ENCODE measurements around the gene RUSF1. TPM values are rescaled to one million over a fixed set of nuclear protein-coding genes. Genes with fewer than 3 reads are reported as not detected.
"Not testable (repeated sequence)": the region's sequence is repeated elsewhere in the genome, so short reads cannot be mapped to it uniquely, and the experiment has no call there.

RUSF1 gene
- total and polyA plus RNA-seq, 4 donors, result 21.8 to 73.1 (median 49.5) TPM

DNA sequence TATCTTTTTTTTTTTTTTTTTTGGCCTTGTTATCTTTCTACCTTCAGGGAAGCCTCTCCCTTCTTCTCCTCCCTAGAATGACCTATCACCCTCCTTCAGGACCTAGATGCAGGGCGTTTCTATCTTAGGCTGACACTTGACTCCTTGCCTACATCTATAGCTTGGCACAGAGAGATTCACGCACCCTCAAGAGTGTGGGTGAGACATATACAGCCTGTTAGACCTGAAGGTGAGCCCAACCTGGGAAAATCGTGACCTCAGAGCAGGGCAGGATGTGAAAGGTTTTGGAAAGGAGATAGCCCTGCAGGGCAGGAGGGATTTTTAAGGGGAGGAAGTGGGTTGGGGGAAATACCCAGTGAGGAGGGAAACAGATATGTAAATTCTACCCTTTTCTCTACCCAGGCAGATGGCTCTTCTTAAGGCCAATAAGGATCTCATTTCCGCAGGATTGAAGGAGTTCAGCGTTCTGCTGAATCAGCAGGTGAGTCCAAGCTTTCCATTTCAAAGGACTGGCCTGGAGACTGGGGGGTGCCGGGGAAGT, 19.6 kb upstream of the RUSF1 start, which contains the start of gene AHSP (continued):
- TF ChIP-seq, protein P1, sequence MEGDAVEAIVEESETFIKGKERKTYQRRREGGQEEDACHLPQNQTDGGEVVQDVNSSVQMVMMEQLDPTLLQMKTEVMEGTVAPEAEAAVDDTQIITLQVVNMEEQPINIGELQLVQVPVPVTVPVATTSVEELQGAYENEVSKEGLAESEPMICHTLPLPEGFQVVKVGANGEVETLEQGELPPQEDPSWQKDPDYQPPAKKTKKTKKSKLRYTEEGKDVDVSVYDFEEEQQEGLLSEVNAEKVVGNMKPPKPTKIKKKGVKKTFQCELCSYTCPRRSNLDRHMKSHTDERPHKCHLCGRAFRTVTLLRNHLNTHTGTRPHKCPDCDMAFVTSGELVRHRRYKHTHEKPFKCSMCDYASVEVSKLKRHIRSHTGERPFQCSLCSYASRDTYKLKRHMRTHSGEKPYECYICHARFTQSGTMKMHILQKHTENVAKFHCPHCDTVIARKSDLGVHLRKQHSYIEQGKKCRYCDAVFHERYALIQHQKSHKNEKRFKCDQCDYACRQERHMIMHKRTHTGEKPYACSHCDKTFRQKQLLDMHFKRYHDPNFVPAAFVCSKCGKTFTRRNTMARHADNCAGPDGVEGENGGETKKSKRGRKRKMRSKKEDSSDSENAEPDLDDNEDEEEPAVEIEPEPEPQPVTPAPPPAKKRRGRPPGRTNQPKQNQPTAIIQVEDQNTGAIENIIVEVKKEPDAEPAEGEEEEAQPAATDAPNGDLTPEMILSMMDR (IDR thresholded peaks at IDR 0.05; ENCODE audit: low read depth, low read length, missing input control), result no peak
- TF ChIP-seq EGR1 (IDR thresholded peaks at IDR 0.05; ENCODE audit: low read depth in 2 of 2) (no peak), GABPA (IDR thresholded peaks at IDR 0.05 in 1 of 2, conservative IDR thresholded peaks at IDR 0.05 in 1 of 2) (no peak), RXRA (IDR thresholded peaks at IDR 0.05) (no peak)
- TF ChIP-seq, protein P2, sequence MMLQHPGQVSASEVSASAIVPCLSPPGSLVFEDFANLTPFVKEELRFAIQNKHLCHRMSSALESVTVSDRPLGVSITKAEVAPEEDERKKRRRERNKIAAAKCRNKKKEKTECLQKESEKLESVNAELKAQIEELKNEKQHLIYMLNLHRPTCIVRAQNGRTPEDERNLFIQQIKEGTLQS (IDR thresholded peaks at IDR 0.05), result no peak

DNA sequence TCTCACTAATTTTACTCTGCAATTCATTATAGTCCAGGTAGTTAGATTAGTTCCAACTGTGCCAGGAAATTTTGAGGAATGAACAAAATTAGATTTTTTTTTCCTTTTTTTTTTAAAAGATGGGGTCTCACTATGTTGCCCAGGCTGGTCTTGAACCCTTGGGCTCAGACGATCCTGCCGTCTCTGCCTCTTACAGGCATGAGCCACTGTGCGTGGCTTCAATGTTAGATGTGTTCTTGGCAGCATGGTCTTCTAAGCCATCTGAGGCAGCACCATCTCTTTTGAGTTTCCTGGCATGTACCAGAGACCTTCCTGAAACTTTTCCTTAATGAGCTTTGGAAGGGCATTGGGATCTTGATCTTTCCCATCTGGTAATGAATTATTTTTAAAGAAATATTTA, 16.9 kb upstream of the RUSF1 start:
- WGBS, result 85% methylated on average over 3 of the region's 3 CpGs
- Histone ChIP-seq H3K9me3 (ENCODE audit: control insufficient read depth in 4 of 4, low read length in 3 of 4) (no peaks in the 10 kb centered on the region), H3K27me3 (ENCODE audit: control insufficient read depth in 4 of 4, insufficient read depth in 4 of 4, low read length in 3 of 4) (peaks cover 0 to 9% (median 2%) of the 10 kb centered on the region in 4 donors), H3K9ac (ENCODE audit: low read depth in 1 of 2, low read length in 2 of 2) (no peak overlapping the region), H3K36me3 (ENCODE audit: control insufficient read depth in 4 of 4, insufficient read depth in 3 of 4, low read depth in 1 of 4, low read length in 3 of 4) (no peaks in the 10 kb centered on the region), H3K27ac (ENCODE audit: low read depth in 1 of 2, low read length in 2 of 2) (no peak overlapping the region), H3K4me1 (ENCODE audit: control insufficient read depth in 4 of 4, insufficient read depth in 4 of 4, low read length in 3 of 4) (no peaks in the 10 kb centered on the region), H3K4me3 (ENCODE audit: low read depth in 1 of 3, low read length in 3 of 3) (no peak overlapping the region)
- no peak for DNase-seq (ENCODE audit: low spot score)
- TF ChIP-seq, protein P3, sequence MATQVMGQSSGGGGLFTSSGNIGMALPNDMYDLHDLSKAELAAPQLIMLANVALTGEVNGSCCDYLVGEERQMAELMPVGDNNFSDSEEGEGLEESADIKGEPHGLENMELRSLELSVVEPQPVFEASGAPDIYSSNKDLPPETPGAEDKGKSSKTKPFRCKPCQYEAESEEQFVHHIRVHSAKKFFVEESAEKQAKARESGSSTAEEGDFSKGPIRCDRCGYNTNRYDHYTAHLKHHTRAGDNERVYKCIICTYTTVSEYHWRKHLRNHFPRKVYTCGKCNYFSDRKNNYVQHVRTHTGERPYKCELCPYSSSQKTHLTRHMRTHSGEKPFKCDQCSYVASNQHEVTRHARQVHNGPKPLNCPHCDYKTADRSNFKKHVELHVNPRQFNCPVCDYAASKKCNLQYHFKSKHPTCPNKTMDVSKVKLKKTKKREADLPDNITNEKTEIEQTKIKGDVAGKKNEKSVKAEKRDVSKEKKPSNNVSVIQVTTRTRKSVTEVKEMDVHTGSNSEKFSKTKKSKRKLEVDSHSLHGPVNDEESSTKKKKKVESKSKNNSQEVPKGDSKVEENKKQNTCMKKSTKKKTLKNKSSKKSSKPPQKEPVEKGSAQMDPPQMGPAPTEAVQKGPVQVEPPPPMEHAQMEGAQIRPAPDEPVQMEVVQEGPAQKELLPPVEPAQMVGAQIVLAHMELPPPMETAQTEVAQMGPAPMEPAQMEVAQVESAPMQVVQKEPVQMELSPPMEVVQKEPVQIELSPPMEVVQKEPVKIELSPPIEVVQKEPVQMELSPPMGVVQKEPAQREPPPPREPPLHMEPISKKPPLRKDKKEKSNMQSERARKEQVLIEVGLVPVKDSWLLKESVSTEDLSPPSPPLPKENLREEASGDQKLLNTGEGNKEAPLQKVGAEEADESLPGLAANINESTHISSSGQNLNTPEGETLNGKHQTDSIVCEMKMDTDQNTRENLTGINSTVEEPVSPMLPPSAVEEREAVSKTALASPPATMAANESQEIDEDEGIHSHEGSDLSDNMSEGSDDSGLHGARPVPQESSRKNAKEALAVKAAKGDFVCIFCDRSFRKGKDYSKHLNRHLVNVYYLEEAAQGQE (IDR thresholded peaks at IDR 0.05), result no peak
- TF ChIP-seq, protein P2 (IDR thresholded peaks at IDR 0.05), result no peak
- no peak for TF ChIP-seq NR2F2 (IDR thresholded peaks at IDR 0.05)
- TF ChIP-seq GABPA (IDR thresholded peaks at IDR 0.05 in 1 of 2, conservative IDR thresholded peaks at IDR 0.05 in 1 of 2), result no peak
- no peak for TF ChIP-seq JUND (IDR thresholded peaks at IDR 0.05)
- TF ChIP-seq FOXA1 (IDR thresholded peaks at IDR 0.05), result no peak
- TF ChIP-seq SP1 (IDR thresholded peaks at IDR 0.05), result no peak
- TF ChIP-seq, protein P4, sequence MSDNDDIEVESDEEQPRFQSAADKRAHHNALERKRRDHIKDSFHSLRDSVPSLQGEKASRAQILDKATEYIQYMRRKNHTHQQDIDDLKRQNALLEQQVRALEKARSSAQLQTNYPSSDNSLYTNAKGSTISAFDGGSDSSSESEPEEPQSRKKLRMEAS (IDR thresholded peaks at IDR 0.05), result no peak
- TF ChIP-seq FOXA2 (IDR thresholded peaks at IDR 0.05), result no peak
- TF ChIP-seq, protein P1 (IDR thresholded peaks at IDR 0.05; ENCODE audit: low read depth, low read length, missing input control), result no peak
- TF ChIP-seq, protein P5, sequence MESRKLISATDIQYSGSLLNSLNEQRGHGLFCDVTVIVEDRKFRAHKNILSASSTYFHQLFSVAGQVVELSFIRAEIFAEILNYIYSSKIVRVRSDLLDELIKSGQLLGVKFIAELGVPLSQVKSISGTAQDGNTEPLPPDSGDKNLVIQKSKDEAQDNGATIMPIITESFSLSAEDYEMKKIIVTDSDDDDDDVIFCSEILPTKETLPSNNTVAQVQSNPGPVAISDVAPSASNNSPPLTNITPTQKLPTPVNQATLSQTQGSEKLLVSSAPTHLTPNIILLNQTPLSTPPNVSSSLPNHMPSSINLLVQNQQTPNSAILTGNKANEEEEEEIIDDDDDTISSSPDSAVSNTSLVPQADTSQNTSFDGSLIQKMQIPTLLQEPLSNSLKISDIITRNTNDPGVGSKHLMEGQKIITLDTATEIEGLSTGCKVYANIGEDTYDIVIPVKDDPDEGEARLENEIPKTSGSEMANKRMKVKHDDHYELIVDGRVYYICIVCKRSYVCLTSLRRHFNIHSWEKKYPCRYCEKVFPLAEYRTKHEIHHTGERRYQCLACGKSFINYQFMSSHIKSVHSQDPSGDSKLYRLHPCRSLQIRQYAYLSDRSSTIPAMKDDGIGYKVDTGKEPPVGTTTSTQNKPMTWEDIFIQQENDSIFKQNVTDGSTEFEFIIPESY (IDR thresholded peaks at IDR 0.05), result no peak
- TF ChIP-seq TAF1 (conservative IDR thresholded peaks at IDR 0.05), result no peak
- TF ChIP-seq EGR1 (IDR thresholded peaks at IDR 0.05; ENCODE audit: low read depth in 2 of 2), result no peak
- TF ChIP-seq RXRA (IDR thresholded peaks at IDR 0.05), result no peak
- no peak for TF ChIP-seq HNF4A (conservative IDR thresholded peaks at IDR 0.05)
- no peak for TF ChIP-seq HNF4G (IDR thresholded peaks at IDR 0.05)
- TF ChIP-seq RAD21 (IDR thresholded peaks at IDR 0.05), result no peak

DNA sequence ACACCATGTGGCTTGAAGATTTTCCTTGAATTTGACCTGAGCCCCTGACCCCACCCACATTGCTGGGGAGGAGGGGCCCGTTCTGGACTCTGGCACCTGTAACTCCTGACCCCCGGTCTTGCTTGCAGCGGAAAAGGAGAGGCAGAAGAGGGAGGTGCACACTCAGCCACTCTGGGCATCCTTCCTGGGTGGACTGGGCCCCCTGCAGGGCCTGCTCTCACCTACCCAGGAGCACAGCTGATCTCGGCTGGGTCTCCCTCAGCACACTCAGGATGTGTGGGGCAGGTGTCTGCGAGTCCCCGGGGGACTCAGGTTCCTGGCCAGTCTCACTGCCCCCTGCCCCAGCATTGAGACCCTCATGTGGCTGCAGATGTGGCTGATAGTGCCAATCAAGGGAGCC, 15.6 kb upstream of the RUSF1 start:
- not testable (repeated sequence) for H3K9me3 ChIP-seq (ENCODE audit: control insufficient read depth in 4 of 4, low read length in 3 of 4); H3K27ac ChIP-seq (ENCODE audit: low read depth in 1 of 2, low read length in 2 of 2); H3K36me3 ChIP-seq (ENCODE audit: control insufficient read depth in 4 of 4, insufficient read depth in 3 of 4, low read depth in 1 of 4, low read length in 3 of 4); H3K9ac ChIP-seq (ENCODE audit: low read depth in 1 of 2, low read length in 2 of 2); H3K27me3 ChIP-seq (ENCODE audit: control insufficient read depth in 4 of 4, insufficient read depth in 4 of 4, low read length in 3 of 4); H3K4me3 ChIP-seq (ENCODE audit: low read depth in 1 of 3, low read length in 3 of 3); DNase-seq (ENCODE audit: low spot score); H3K4me1 ChIP-seq (ENCODE audit: control insufficient read depth in 4 of 4, insufficient read depth in 4 of 4, low read length in 3 of 4)
- 60% methylated on average over 3 of the region's 6 CpGs for WGBS

Data from liver (tissue), 9 donors.